ENCODE data around the gene SLC22A17.

Gene SLC22A17

DNA sequence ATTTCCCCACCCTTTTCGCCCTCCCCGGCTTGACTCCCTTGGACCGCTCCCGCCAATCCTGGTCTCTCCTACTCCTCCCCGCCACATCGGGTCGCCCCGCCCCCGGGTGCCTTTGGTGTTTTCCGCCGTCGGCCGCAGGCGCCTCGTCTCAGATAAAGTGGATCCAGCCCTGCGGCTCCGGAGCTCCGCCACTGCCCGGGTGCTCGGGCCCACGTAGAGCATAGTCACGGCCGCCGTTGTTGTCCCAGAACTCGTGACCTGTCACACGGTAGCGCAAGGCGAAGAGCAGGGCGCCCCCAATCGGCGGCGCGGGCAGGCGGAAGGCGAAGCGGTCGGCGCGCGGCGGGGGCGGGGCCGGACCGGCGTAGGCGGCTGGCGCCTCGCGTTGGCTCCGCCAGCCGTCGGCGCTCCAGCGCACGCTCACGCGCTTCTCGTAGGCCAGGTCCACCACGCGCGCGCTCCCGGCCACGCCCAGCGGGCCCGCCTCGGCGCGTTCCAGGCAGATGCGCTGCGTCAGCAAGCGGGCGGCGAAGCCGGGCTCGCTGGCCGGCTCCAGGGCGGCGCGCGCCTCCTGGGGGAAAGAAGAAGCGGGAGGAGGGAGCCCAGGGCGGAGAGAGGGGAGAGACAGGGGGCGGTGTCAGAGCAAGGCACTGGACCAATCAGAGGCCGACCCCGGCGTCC lies 51.3 kb downstream of the SLC22A17 start:
- peak; percentile 90 for DNase-seq (ENCODE audit: extremely low read depth, low read depth)
- peak overlapping the region; percentile 63 for H3K4me3 ChIP-seq (replicated peaks; ENCODE audit: low read depth, low read length)
- TF ChIP-seq CTCF (IDR thresholded peaks at IDR 0.05; ENCODE audit: low read depth, low read length, missing control alignments): peak; percentile 48

GRCh38 chr14:23300687-23301223 lies 51.9 kb downstream of the SLC22A17 start:
- peak overlapping the region; percentile 56 for H3K4me3 ChIP-seq (replicated peaks; ENCODE audit: low read depth, low read length)
- DNase-seq (ENCODE audit: extremely low read depth, low read depth): no peak
- no peak for TF ChIP-seq CTCF (IDR thresholded peaks at IDR 0.05; ENCODE audit: low read depth, low read length, missing control alignments)

GRCh38 chr14:23299986-23300686 lies 52.6 kb downstream of the SLC22A17 start:
- no peak for TF ChIP-seq CTCF (IDR thresholded peaks at IDR 0.05; ENCODE audit: low read depth, low read length, missing control alignments)
- no peak for DNase-seq (ENCODE audit: extremely low read depth, low read depth)
- H3K4me3 ChIP-seq (replicated peaks; ENCODE audit: low read depth, low read length): peak overlapping the region; percentile 56

- no peak overlapping the region for H3K4me3 ChIP-seq (replicated peaks; ENCODE audit: low read depth, low read length)
- peak; percentile 18 for TF ChIP-seq CTCF (IDR thresholded peaks at IDR 0.05; ENCODE audit: low read depth, low read length, missing control alignments)
- no peak for DNase-seq (ENCODE audit: extremely low read depth, low read depth)
These were observed 53.3 kb downstream of the SLC22A17 start for GRCh38 chr14:23299211-23299957.

DNA sequence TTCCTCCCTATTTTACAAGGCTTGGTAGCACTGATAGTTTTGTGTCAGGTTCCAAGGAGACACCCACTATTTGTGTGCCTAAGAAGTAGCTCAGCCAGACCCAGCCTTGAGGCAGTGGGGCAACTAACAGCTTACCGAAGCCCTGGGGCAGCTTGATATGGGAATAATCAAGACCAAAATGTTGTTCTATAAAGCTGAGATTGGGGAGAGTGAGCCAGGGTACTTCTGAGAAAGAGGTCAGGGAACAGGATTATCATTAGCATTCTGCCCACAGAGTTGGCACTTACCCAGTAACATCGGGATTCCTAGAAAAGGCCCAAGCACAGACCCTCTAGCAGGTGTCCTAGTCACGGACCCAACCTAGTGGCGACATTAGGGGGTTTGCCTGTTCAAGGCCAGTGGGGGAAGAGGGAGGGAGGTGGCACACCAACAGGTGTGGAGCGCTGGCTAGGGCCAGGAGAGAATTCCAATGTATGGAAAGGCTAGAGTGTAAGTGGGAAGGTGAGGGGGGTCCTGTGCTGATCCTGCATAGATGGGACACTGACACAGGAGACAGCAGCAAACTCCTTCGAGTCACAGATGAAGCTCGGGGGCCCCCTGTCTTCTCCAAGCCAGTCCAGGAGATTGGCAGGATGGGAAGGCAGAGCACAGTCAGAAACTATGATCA lies 54.9 kb downstream of the SLC22A17 start:
- TF ChIP-seq CTCF (IDR thresholded peaks at IDR 0.05; ENCODE audit: low read depth, low read length, missing control alignments): no peak
- DNase-seq (ENCODE audit: extremely low read depth, low read depth): no peak
- H3K4me3 ChIP-seq (replicated peaks; ENCODE audit: low read depth, low read length): no peak overlapping the region

DNA sequence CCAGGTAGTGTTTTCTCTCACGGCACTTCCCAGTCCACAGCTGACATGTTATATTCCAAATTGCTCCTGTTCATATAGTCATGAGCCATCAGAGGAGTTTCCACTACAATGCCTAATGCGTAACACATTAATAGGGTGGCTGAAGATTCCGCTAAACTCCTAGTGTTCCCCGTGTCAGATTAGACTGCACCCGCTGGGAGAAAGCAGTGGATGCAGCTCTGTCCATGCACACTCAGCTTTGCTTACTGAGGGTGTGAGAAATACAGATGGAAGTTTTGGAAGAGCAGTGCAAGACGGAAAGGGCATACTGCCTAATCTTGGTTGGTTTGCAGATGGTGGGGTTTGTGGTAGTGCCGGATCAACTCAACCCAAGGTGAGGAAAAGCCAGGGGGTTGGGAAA lies 55.6 kb downstream of the SLC22A17 start:
- no peak for TF ChIP-seq CTCF (IDR thresholded peaks at IDR 0.05; ENCODE audit: low read depth, low read length, missing control alignments)
- no peak for DNase-seq (ENCODE audit: extremely low read depth, low read depth)
- H3K4me3 ChIP-seq (replicated peaks; ENCODE audit: low read depth, low read length): no peak overlapping the region
